Natural killer cell (primary cell): Measurements from ENCODE around the gene SHROOM2. TPM values are rescaled to one million over a fixed set of nuclear protein-coding genes. Genes with fewer than 3 reads are reported as not detected.
"Not testable (repeated sequence)": the region's sequence is repeated elsewhere in the genome, so short reads cannot be mapped to it uniquely, and the experiment has no call there.

ENCODE experiments used
- ATAC-seq, 3 donors: fragments of 150-1000 bp in 2 of 3; fragments of 200-7000 bp in 1 of 3; cut with Tn5 transposase; 1 replicate in 1 of 3; 2 replicates in 2 of 3; pipeline ENCODE4 v1.10.0; 2021; ENCODE audit warnings: mild to moderate bottlenecking in 2 of 3, moderate library complexity in 2 of 3
- DNase-seq, 2 donors: peaks; one replicate each; pipeline versions ENCODE4 v3.0.0 to v3.0.0-alpha.2; 2013 to 2021; ENCODE audit warnings: mixed read lengths in 1 of 2
- H3K27ac ChIP-seq: one replicate; pipeline ENCODE4 v1.5.1; 2013; ENCODE audit warnings: mild to moderate bottlenecking, low read length
- H3K27me3 ChIP-seq: one replicate; pipeline ENCODE4 v1.6.1; 2013; ENCODE audit warnings: low read length; ENCODE audit not compliant: control insufficient read depth, insufficient read depth
- H3K36me3 ChIP-seq: one replicate; pipeline ENCODE4 v1.6.1; 2013; ENCODE audit warnings: low read length; ENCODE audit not compliant: control insufficient read depth, insufficient read depth
- H3K4me1 ChIP-seq: one replicate; pipeline ENCODE4 v1.6.1; 2013; ENCODE audit warnings: low read length; ENCODE audit not compliant: control insufficient read depth, insufficient read depth
- H3K4me3 ChIP-seq: one replicate; pipeline ENCODE4 v1.5.1; 2013; ENCODE audit warnings: low read length
- H3K9me3 ChIP-seq: one replicate; pipeline ENCODE4 v1.6.1; 2013; ENCODE audit warnings: low read length; ENCODE audit not compliant: control insufficient read depth, insufficient read depth
- H3K27ac Mint-ChIP-seq, 2 donors: one replicate each; pipeline ENCODE4 v1.8.0; 2022; ENCODE audit warnings: mild to moderate bottlenecking in 2 of 2, mixed read lengths in 2 of 2, moderate library complexity in 1 of 2
- H3K27me3 Mint-ChIP-seq, 2 donors: one replicate each; pipeline ENCODE4 v1.8.0; 2022; ENCODE audit warnings: low read depth in 2 of 2, mixed read lengths in 2 of 2
- H3K36me3 Mint-ChIP-seq: one replicate; pipeline ENCODE4 v1.8.0; 2022; ENCODE audit warnings: mixed read lengths
- H3K4me1 Mint-ChIP-seq, 2 donors: one replicate each; pipeline ENCODE4 v1.8.0; 2022; ENCODE audit warnings: mixed read lengths in 2 of 2
- H3K4me3 Mint-ChIP-seq: one replicate; pipeline ENCODE4 v1.8.0; 2022; ENCODE audit warnings: mild to moderate bottlenecking, moderate library complexity, mixed read lengths
- H3K9me3 Mint-ChIP-seq, 2 donors: one replicate each; pipeline ENCODE4 v1.8.0; 2022; ENCODE audit warnings: mixed read lengths in 2 of 2
- WGBS: methylation state at CpG from one replicate; pipeline ENCODE4 v1.1.7; 2013; ENCODE audit warnings: missing lambda C conversion rate; ENCODE audit not compliant: insufficient coverage; 5-methylcytosine and 5-hydroxymethylcytosine counted together
- intact Hi-C: fragments of 100-400 bp; cut with micrococcal nuclease; formaldehyde crosslinking; loops from one replicate; pipeline ENCODE4 v1.14.2; 2022
- total RNA-seq, 4 donors: library from RNA; stranded (reverse); fragments of 120-200 nt in 1 of 4; gene quantifications; one replicate each; pipeline versions ENCODE4 v1.2.3 to v1.2.4, GENCODE V29; 2013 to 2022
- TF ChIP-seq, protein P1 (sequence below): fragments of 200-600 bp; IDR thresholded peaks from one replicate; pipeline ENCODE4 v1.8.0; 2022; ENCODE audit warnings: antibody characterized with exemption

The SHROOM2 gene
- total RNA-seq, 3 donors from 2014 or later (not counting 1 experiment from before 2014, with no cell fraction given): not detected

DNA sequence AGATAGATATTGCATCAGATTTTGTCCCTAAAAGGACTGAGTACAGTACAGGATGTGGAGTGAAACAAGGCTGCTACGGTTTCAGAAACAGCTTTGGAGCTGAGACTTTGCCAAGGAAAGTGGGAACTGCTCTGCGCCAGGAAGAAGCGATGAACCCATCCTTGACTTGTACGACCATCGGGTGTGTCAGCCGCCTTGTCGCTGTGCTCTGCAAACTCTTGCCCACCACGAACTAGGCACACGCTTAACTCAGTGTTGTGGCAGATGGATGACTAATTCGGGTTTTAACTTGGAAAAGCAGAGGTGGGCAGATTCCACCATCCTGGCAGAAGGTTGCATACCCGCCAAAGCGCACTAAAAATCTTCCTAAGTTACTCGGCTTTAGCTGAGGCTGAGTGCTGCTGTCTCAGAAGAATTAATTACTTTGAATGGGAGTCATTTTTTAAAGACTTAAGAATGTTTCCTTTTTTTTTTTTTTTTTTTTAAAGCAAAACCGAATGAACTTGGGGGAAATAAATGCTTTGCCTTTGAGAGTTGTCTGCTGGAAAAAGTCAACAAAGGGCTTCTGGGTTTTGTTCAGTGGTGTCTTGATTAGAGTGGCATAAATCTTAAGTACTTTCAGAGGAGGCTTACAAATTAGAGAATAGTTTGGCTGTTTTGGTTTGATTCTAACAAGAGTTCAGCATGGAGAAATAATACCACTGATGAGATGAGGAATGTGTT, 69.5 kb downstream of the SHROOM2 start:
- Histone ChIP-seq H3K4me3 (no peak overlapping the region), H3K9me3 (no peaks in the 10 kb centered on the region), H3K27me3 (no peaks in the 10 kb centered on the region), H3K27ac (no peak overlapping the region), H3K36me3 (no peaks in the 10 kb centered on the region), H3K4me1 (no peaks in the 10 kb centered on the region)
- WGBS: 88% methylated on average over 11 of the region's 14 CpGs
- Mint-ChIP-seq H3K4me3 (no peak overlapping the region), H3K27ac (no peak overlapping the region), H3K9me3 (no peaks in the 10 kb centered on the region), H3K36me3 (no peaks in the 10 kb centered on the region), H3K4me1 (no peaks in the 10 kb centered on the region), H3K27me3 (peaks cover 10 to 13% of the 10 kb centered on the region in 2 donors)
- TF ChIP-seq, protein P1, sequence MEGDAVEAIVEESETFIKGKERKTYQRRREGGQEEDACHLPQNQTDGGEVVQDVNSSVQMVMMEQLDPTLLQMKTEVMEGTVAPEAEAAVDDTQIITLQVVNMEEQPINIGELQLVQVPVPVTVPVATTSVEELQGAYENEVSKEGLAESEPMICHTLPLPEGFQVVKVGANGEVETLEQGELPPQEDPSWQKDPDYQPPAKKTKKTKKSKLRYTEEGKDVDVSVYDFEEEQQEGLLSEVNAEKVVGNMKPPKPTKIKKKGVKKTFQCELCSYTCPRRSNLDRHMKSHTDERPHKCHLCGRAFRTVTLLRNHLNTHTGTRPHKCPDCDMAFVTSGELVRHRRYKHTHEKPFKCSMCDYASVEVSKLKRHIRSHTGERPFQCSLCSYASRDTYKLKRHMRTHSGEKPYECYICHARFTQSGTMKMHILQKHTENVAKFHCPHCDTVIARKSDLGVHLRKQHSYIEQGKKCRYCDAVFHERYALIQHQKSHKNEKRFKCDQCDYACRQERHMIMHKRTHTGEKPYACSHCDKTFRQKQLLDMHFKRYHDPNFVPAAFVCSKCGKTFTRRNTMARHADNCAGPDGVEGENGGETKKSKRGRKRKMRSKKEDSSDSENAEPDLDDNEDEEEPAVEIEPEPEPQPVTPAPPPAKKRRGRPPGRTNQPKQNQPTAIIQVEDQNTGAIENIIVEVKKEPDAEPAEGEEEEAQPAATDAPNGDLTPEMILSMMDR: no peak
- ATAC-seq (no peak), DNase-seq (no peak)
- intact Hi-C loops: no loop called here

DNA sequence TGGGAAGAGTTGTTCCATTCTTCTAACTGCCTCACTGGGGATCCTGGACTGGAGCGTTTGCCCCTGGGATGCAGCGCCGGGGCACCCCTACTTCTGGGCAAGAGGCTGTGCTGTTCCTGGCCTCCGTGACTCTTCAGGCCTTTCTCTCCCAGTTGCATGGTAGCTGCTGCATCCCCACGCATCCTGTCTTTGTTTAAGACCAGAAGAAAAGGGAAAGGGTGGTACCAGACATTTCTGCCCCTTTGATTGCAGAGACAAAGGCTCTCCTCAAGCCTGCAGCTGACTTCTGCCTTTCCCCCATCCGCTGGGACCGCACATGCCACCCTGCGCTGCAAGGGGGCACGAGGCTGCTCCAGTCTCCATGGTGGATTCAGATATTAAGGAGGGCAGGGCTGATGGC, 70.4 kb downstream of the SHROOM2 start:
- H3K27me3 Mint-ChIP-seq: peaks cover 10 to 13% of the 10 kb centered on the region in 2 donors
- no peaks in the 10 kb centered on the region for H3K4me1 Mint-ChIP-seq
- TF ChIP-seq, protein P1: no peak
- no peaks in the 10 kb centered on the region for H3K36me3 Mint-ChIP-seq
- H3K4me3 ChIP-seq: no peak overlapping the region
- intact Hi-C loops: no loop called here
- H3K27ac ChIP-seq: no peak overlapping the region
- H3K4me1 ChIP-seq: no peaks in the 10 kb centered on the region
- no peak overlapping the region for H3K4me3 Mint-ChIP-seq
- 85% methylated on average over 9 of the region's 9 CpGs for WGBS
- H3K27ac Mint-ChIP-seq: no peak overlapping the region
- no peaks in the 10 kb centered on the region for H3K36me3 ChIP-seq
- H3K9me3 Mint-ChIP-seq: no peaks in the 10 kb centered on the region
- no peaks in the 10 kb centered on the region for H3K27me3 ChIP-seq
- no peaks in the 10 kb centered on the region for H3K9me3 ChIP-seq
- ATAC-seq (no peak), DNase-seq (no peak)

DNA sequence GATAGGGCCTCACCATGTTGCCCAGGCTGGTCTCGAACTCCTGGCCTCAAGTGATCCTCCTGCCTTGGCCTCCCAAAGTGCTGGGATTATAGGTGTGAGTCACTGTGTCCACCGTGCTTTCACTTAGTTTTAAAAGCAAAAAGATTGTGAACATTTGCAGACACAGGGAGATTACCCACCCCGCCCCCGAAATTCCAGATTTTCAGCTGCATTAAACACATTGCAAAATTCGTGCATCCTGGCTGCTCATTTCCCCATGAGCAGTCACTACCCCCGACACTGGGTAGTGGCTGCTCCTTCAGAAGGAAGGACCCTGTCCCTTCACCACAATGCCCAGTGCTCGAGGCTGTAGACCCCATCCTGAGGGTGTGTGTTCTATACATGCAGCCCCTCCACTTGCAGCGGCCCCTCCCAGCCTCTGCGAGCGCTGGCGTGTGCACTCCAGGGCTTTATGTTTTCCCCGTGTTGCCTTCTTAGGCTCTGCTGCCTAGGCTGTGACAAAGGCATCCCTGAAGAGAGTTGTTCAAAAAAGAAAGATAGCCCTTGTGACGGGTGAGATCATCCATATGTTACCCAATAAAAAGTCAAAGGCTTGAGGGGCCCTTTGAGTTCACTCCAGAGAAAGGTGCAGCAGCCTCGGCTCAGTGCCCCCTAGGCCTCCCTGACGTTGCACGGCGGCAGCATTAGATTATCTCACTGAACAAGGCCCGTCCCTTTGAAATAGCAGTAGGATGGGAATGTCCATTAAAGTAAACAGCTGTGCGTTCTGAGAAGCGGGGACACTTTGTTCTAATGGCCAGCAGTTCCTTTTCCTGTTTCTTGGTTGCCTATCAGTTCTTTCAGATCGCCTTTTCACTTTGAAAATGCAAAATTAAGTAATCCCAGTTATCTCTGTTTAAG, 71.6 kb downstream of the SHROOM2 start:
- no peaks in the 10 kb centered on the region for H3K9me3 ChIP-seq
- Mint-ChIP-seq H3K4me1 (no peaks in the 10 kb centered on the region), H3K36me3 (no peaks in the 10 kb centered on the region), H3K27me3 (peaks cover 7 to 10% of the 10 kb centered on the region in 2 donors), H3K27ac (no peak overlapping the region), H3K9me3 (no peaks in the 10 kb centered on the region), H3K4me3 (no peak overlapping the region)
- no peak overlapping the region for H3K27ac ChIP-seq
- no peak overlapping the region for H3K4me3 ChIP-seq
- intact Hi-C loops: no loop called here
- WGBS: 86% methylated on average over 20 of the region's 21 CpGs
- DNase-seq: no peak
- H3K4me1 ChIP-seq: no peaks in the 10 kb centered on the region
- ATAC-seq: no peak
- no peaks in the 10 kb centered on the region for H3K36me3 ChIP-seq
- TF ChIP-seq, protein P1: no peak
- H3K27me3 ChIP-seq: no peaks in the 10 kb centered on the region

DNA sequence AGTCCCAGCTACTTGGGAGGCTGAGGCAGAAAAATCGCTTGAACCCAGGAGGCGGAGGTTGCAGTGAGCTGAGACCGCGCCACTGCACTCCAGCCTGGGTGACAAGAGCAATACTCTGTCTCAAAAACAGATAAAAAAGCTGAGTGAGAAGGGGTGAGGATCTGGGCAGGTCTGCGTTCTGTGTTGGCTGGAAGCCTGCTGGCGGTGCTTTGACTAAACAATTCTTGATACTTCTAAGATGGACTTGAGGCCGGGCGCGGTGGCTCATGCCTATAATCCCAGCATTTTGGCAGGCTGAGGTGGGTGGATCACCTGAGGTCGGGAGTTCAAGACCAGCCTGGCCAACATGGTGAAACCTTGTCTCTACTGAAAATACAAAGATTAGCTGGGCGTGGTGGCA, 72.5 kb downstream of the SHROOM2 start:
- H3K9me3 ChIP-seq, intact Hi-C loops, H3K36me3 ChIP-seq, H3K36me3 Mint-ChIP-seq, H3K4me1 ChIP-seq, H3K4me3 Mint-ChIP-seq, H3K27ac Mint-ChIP-seq, H3K27ac ChIP-seq, H3K4me1 Mint-ChIP-seq, DNase-seq, H3K9me3 Mint-ChIP-seq, ATAC-seq, H3K27me3 ChIP-seq, H3K4me3 ChIP-seq: not testable (repeated sequence)
- WGBS: 89% methylated on average over 11 of the region's 11 CpGs
- H3K27me3 Mint-ChIP-seq: peaks cover 10 to 11% of the 10 kb centered on the region in 2 donors
